Stimulated activated CD4-positive, alpha-beta T cell treated with anti-CD3 and anti-CD28 coated beads, Interleukin-4, amount 100 ng/mL, for 4 hours (primary cell): ENCODE data around the gene DYNLT1.
"Not testable (repeated sequence)": the region's sequence is repeated elsewhere in the genome, so short reads cannot be mapped to it uniquely, and the experiment has no call there.

Experiments
- DNase-seq, 2 experiments: peaks; one replicate each; pipeline ENCODE4 v3.0.0-alpha.2; 2020

The DYNLT1 gene

DNA sequence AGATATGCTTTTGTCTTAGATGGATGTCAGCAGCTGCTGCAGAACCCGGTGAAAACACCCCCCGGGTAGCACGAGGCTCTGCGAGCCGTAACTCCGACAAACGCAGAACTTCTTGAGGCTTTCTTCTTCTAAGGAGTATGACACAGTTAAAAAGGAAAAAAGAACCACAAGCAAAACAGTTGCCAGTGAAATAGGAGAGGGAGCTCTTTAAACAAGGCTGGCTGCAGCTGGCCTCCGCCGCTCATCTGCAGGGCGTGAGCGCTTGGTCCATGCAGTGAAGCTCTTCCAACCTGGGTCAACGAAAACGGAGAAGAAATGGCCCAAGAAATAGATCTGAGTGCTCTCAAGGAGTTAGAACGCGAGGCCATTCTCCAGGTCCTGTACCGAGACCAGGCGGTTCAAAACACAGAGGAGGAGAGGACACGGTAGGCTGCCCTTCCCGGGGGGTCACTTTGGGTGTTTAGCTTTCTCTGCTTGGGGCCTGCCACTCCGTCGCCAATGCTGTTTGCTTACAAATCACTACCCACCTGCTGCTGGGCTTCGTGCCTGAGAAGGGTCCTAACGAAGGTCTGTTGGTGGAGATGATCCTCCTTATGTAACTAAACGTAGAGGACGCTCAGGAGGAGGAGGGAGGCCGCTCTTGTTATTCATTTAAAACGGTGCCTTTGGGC is 18.5 kb upstream of the DYNLT1 start:
- DNase-seq: no peak

GRCh38 chr6:158662607-158662953 is 18.0 kb upstream of the DYNLT1 start:
- no peak for DNase-seq

DNA sequence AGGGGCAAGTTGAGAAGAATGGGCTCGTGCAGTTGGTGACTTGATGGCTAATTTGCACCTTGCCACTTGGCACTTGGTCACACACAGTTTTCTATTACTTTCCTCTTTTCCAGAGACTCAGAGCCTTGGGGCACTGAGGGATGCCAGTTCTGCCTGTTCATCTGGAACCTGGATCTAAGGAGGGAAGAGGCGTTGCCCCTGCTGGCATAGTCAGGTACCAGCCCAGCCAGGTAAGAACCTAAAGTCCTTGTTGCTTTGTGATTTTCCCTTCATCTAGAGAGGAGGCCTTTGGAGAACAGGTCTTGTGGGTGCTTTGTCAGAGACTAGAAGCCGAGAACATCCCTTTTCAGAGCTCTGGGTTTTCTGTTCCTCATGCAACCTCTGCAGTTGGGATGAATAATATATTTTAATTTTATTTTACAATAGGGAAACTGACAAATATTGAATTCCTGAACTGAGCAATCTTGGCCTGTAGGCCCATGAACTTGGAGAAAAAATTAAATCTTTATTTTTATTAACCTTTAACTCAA is 16.7 kb upstream of the DYNLT1 start:
- DNase-seq: no peak

DNA sequence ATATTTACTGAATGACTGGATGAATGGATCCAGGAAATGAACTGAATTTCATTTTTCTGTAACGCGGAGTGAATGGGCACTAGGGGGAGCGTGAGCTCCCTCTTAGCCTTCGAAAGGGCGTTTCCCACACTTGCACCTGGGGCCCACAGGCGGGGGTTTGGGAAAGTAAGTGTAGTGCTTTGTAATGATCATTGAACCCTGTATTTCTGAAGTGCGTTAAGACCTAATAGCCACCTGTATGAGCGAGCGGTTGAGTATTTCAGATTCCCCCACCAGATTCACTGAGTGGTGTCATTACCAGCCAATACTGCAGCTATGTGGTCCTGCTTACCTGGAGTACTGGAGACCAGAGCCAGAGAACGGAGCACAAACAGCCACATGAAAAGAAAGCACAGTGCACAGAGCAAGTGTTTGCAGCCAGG is 15.8 kb upstream of the DYNLT1 start:
- peak in 1 of 2 experiments; percentile 48 for DNase-seq

DNA sequence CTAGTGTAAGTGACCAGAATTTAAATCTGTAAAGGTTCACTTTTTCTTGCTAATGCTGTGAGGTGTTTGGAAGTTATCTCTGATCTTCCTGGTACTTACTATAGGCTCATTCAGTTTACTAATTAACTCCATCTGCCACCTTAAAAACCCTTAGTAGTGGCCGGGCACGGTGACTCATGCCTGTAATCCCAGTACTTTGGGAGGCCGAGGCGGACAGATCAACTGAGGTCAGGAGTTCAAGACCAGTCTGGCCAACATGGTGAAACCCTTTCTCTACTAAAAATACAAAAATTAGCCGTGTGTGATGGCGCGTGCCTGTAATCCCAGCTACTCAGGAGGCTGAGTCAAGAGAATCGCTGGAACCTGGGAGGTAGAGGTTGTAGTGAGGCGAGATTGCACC is 12.4 kb upstream of the DYNLT1 start:
- DNase-seq: not testable (repeated sequence)

DNA sequence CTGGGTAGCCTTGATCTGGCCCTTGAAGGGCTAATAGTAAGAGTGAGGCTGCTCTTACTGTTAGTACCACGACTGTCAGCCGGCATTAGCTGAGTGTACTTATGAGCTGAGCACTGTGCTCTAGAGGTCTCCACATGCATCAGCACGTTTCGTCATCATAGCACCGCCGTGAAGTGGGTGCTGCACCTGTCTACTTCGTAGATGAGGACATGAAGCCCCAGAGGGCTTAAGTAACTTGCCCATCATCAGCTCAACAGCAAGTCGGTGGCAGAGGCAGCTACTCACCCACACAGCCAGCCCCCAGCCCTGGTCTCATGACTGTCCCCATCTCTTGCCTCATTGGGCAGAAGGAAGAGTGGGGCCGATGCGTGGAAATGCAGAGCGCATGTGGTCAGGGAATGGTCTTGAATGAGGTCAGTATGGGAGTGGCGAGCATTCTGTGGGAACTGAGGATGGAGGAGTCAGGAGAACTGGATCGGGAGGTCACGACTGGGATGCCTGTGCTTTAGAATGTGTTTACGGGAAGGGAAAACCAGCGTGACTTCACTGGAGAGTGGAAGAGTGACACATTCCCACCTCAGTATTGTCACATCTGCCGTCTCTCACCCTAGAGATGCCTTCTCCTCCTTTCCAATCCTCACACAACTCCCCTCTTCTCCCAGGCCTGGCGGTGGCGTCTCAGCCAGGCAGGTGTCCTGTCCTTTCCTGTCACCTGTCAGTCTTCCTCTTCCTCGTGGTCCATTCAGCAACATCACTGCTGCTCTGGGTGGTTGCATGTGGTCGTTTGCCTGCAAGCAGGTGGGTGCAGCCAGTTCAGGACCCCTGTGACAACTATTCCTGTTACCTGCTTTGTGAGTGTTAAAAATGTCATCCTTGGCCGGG is 11.3 kb upstream of the DYNLT1 start:
- no peak for DNase-seq

- no peak for DNase-seq
These were observed 10.5 kb upstream of the DYNLT1 start for GRCh38 chr6:158654960-158655489.

GRCh38 chr6:158654498-158654897 is 10.0 kb upstream of the DYNLT1 start:
- DNase-seq: no peak

- peak; percentile 64 to 91 for DNase-seq
These were observed 9.2 kb upstream of the DYNLT1 start for GRCh38 chr6:158653577-158654354.

DNA sequence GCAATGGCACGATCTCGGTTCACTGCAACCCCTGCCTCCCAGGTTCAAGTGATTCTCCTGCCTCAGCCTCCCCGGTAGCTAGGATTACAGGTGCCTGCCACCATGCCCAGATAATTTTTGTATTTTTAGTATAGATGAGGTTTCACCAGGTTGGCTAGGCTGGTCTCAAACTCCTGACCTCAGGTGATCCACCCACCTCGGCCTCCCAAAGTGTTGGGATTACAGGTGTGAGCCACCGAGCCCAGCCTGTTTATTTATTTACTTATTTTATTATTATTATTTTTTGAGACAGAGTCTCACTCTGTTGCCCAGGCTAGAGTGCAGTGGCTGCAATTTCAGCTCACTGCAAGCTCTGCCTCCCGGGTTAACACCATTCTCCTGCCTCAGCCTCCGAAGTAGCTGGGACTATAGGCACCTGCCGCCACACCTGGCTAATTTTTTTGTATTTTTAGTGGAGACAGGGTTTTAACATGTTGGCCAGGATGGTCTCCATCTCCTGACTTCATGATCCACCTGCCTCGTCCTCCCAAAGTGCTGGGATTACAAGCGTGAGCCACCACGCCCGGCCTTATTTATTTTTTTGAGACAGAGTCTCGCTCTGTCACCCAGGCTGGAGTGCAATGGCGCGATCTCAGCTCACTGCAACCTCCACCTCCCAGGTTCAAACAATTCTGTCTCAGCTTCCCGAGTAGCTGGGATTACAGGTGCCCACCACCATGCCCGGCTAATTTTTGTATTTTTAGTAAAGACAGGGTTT is 7.6 kb upstream of the DYNLT1 start:
- DNase-seq: not testable (repeated sequence)

GRCh38 chr6:158649289-158650143 is 5.0 kb upstream of the DYNLT1 start, which contains the start of gene SYTL3:
TSS of gene SYTL3 (plus strand) at chr6:158650054. CDS start at chr6:158663269, 13,215 bp downstream.
- DNase-seq: peak; percentile 61 to 71

GRCh38 chr6:158648682-158649131 is 4.2 kb upstream of the DYNLT1 start:
- no peak for DNase-seq

GRCh38 chr6:158647501-158647900 is 3.0 kb upstream of the DYNLT1 start:
- no peak for DNase-seq

- DNase-seq: no peak
These were observed 1.7 kb upstream of the DYNLT1 start for GRCh38 chr6:158646023-158646910.

DNA sequence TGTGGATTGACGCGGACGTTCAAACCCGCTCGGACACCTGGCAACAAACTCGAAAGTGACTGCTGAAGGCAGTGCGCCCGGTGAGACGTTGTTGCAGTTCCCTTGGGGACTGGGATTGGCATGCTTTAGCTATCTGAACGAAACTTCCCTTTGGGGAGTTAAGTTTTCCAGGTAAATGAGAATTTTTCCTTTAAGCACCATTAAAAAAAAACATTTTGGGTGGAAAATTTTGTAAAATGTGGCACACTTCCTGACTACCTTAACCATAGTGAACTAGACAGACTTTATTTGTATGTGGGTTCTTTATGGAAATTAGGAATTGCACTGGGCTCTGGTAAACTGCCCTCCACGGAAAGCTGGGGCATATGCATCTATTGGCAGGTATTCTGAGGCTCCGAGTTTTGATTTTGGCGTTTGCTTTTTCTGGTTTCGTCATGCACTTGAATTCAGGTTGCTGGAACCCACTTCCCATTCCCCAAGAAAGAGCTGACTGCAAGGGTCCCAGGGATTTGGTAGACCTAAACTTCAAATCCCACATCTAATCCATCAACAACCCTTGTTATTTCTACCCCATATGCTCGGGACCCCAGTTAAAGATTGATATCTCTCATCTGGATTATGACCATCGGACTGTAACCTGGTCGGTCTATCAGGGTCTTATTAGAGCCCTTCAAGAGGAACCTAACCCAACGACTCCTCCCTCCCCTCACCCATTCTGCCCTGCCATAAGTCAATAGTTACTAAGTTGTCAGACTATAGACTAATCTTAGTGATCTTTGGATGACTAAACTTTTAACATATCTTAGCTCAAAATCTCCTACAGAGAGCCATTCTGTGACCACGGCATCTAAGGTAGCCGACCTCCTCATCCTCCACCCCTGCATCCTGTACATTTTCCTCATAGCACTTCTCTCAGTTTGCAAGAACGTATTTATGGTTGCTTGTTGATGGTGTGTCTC is 800 bp upstream of the DYNLT1 start:
- DNase-seq: no peak

GRCh38 chr6:158643836-158644230 is 710 bp downstream of the DYNLT1 start:
- no peak for DNase-seq

GRCh38 chr6:158642097-158642601 is 2.4 kb downstream of the DYNLT1 start:
- DNase-seq: no peak

DNA sequence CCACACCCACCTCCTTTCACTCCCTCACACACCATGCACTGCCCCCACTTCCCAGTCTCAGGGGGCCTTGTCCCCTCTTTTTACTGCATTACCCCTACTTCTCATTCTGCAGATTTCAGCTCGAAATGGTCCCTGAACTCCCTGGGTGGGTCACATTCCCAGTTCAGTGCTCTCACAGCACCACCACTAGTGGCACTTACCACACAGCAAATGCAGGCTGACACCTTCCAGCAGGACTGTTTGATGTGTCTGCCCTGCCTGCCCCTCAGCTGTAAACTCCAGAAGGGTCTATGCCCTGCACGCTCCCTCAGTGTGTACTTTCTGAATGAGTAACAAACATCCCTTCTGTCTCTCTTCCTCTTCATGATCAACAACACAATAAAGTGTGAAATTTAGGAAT is 4.0 kb downstream of the DYNLT1 start:
- no peak for DNase-seq
